Fibroblast of peridontal ligament (primary cell): ENCODE results near the gene FARP2.

Experiments
- DNase-seq: peaks from one replicate; pipeline ENCODE4 v3.0.0-alpha.2; 2010; ENCODE audit errors: extremely low read depth

Gene FARP2

GRCh38 chr2:241532733-241533601 is 176.9 kb downstream of the FARP2 start:
- DNase-seq = no peak

DNA sequence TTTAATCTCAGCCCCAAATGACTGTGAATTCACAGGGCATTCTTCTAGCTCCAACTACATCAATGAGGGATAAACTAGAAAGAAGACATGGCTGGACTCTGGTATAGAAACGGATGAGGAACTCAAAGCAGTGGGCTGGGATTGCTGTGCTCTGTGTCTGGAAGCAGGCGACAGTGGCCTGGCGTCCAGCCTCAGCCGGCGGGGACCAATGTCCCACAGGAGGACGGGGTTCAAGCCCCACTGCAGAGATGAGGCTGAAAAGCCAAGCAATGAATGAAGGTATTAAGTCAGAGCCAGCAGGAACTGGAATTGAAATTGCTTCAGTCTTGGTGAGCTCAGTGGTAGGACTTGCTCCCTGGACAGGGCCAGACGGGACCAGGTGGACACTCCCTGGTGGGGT is 178.2 kb downstream of the FARP2 start:
- DNase-seq = no peak

GRCh38 chr2:241534701-241535375 is 178.8 kb downstream of the FARP2 start:
- DNase-seq = no peak

DNA sequence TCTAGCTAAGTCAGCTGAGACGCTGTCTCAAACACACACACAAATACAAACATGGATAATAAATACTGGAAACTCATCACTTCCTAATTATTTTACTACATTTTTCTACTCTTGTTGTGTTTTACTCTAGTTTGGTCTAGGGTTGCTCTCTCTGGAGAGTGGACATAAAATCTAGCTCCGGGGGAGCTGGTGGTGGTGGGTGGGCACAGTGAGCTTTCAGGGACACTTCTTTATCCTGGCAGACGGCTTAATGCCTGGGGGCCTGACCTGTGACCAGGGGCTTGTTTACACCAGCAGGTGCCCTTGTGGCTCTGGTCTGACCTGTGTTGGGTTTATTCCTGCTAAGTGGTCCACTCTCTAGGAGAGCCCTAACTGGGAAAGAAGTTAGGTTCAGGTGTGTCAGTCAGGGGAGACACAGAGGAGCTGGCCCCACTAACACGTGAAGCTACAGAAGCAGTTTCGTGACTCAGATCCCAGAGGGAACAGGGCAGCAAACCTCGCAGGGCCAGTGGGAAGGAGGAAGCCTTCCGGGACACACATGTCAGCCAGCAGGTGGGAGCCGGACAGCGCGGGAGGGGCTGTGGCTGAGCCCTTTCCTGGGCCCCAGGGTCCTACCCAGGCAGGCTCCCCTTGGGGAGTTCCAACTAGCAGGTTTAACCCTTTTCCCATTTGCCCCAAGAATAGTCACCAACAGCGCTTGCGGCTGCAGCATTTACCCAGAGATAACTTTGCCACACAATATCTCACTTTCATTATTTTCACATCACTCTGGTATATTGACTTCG is 180.0 kb downstream of the FARP2 start:
- DNase-seq = no peak

GRCh38 chr2:241538838-241539615 is 182.9 kb downstream of the FARP2 start:
- no peak for DNase-seq

GRCh38 chr2:241539616-241540374 is 183.7 kb downstream of the FARP2 start:
- DNase-seq = no peak

DNA sequence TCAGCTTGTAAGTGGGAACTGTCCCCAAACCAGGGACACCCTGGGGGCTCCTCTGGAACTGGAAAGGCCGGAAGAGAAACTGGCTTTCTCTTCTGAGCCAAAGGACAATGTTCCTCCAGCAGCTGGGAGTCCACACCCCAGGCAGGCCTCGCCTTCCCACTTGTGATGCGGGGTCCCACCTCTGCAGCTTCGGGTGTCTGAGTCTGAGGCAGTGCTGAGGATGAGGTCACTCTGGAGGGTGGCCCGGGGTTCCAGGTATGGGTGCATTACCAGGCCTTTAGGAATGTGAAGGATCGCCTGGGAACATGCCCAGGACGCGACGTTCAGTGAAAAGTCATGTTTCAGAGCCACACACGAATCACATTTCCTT is 184.3 kb downstream of the FARP2 start:
- no peak for DNase-seq

DNA sequence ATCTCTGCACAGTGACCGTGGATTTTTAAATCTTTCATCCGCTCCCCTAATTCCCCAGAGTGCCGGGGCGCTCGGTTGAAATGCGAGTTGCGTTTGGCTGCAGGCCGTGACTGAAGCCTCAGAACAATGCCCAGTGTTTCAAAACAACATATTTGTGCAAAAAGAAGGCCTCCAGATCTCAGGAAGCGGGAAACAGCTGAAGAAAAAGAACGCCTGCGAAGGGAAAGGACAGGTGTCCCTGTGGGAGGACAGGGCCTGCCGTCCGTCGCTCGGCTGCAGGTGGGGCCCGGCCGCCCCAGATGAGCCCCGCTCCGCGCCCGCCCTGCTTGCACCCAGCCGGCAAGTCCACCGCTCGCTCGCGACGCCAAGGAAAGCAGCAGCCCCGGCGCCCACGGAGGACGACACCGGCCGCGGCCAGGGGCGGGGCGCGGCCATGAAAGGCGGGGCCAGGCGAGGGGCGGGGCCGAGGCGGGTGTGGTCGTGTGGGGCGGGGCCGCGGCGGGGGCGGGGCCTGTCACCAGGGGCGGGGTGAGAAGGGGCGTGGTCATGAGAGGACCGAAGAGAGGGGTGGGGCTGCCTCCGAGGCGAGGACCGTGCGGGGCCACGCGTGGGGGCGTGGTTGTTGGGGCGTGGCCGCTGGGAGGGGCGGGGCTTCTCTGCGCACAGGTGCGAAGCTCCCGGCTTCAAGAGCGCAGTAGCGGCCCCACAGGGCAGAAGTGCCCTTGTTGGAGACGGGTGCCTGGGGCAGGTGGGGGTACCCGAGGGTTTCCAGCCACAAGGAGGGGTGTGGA is 184.9 kb downstream of the FARP2 start:
- DNase-seq = peak; percentile 28

GRCh38 chr2:241541564-241542277 is 185.6 kb downstream of the FARP2 start:
- DNase-seq = no peak

GRCh38 chr2:241542278-241542605 is 186.2 kb downstream of the FARP2 start:
- no peak for DNase-seq
